GM21717 (cell line): ENCODE measurements around the gene FGD5.

ENCODE experiments used
- ATAC-seq: cut with Tn5 transposase; IDR thresholded peaks from one replicate; pipeline ENCODE4 v1.9.1; 2021; ENCODE audit warnings: mild to moderate bottlenecking, moderate library complexity; ENCODE audit not compliant: unreplicated experiment

The FGD5 gene

GRCh38 chr3:14957925-14958324, 139.2 kb downstream of the FGD5 start:
- no peak for ATAC-seq

- ATAC-seq: no peak
Measured at GRCh38 chr3:14959359-14959943, 140.7 kb downstream of the FGD5 start.

GRCh38 chr3:14962762-14963161, 144.0 kb downstream of the FGD5 start:
- ATAC-seq: no peak

- ATAC-seq: no peak
Measured at GRCh38 chr3:14967285-14967684, 148.5 kb downstream of the FGD5 start.

GRCh38 chr3:14969671-14970070, 150.9 kb downstream of the FGD5 start:
- ATAC-seq: no peak

- ATAC-seq: no peak
Measured at GRCh38 chr3:14976317-14976716, 157.6 kb downstream of the FGD5 start.

GRCh38 chr3:14980689-14981088, 161.9 kb downstream of the FGD5 start:
- ATAC-seq: no peak
